IPS-20b (cell line): ENCODE results near the gene RFX8.
A peak's percentile ranks its signal among the peaks of the same experiment; 100 is the strongest.

Experiments
- H3K27ac ChIP-seq: one replicate; pipeline ENCODE4 v1.5.1; 2013; ENCODE audit warnings: low read length
- H3K27me3 ChIP-seq: 2 replicates; pipeline ENCODE4 v1.6.1; 2013; ENCODE audit warnings: mild to moderate bottlenecking, low read length, inconsistent platforms; ENCODE audit not compliant: insufficient read depth
- H3K36me3 ChIP-seq: 2 replicates; pipeline ENCODE4 v1.6.1; 2013; ENCODE audit warnings: low read depth, mild to moderate bottlenecking, inconsistent platforms, low read length, moderate library complexity; ENCODE audit not compliant: insufficient read depth
- H3K4me1 ChIP-seq: 2 replicates; pipeline ENCODE4 v1.6.1; 2013; ENCODE audit warnings: mild to moderate bottlenecking, control low read depth, inconsistent platforms, low read length, moderate library complexity; ENCODE audit not compliant: insufficient read depth
- H3K4me3 ChIP-seq: 2 replicates; pipeline ENCODE4 v1.5.1; 2013; ENCODE audit warnings: mild to moderate bottlenecking, low read length, inconsistent platforms
- H3K9ac ChIP-seq: 2 replicates; pipeline ENCODE4 v1.6.1; 2013; ENCODE audit warnings: low read depth, mild to moderate bottlenecking, inconsistent platforms, low read length, moderate library complexity
- H3K9me3 ChIP-seq: 2 replicates; pipeline ENCODE4 v1.6.1; 2013; ENCODE audit warnings: mild to moderate bottlenecking, low read depth, low read length, inconsistent platforms; ENCODE audit not compliant: insufficient read depth

The RFX8 gene

DNA sequence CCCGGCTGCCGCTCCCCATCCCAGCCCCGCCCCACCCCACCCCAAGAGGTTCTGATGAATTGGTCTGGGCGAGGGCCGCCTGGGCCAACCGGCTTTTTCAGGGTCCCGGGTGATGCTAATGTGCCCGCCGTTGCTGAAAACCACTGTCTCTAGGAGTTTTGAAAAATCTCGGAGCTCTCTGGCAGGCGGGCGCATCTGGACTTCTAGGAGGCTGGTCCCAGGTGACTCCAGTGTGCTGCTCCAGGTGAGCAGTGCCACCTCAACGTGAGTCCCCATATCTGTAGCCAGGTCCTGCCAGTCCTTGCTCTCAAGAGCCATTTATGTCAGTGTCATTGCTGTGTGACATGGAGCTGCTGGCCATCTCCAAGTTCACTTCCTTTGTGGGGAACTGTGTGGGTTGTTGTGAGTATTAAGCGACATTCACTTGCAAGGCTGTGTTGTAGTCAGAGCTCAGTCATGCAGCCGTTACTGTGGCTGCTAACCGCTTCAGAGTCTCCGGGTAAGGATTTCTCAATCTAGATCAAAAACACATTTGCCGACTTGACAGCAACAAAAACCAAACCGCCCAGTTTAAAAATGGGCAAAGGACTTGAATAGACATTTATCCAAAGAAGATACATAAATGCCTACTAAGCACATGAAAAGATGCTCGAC lies at the start of gene RFX8:
RFX8 (minus strand) TSS at position 382 of the 654 bp plus-strand sequence. CDS start 8,264 bp downstream, outside the sequence.
- Histone ChIP-seq H3K36me3 (no peaks in the 10 kb centered on the region), H3K27me3 (peaks cover 33% of the 10 kb centered on the region), H3K9ac (peak within 1 kb of the TSS; percentile 69; the same call in 1 of the 2 replicates), H3K27ac (no peak within 1 kb of the TSS), H3K4me3 (peak within 1 kb of the TSS; percentile 51), H3K4me1 (peaks cover 25% of the 10 kb centered on the region; the same call in 1 of the 2 replicates), H3K9me3 (no peaks in the 10 kb centered on the region)

GRCh38 chr2:101521487-101521886 lies 46.6 kb upstream of the RFX8 start:
- H3K9ac ChIP-seq, result no peak overlapping the region
- no peak overlapping the region for H3K27ac ChIP-seq

GRCh38 chr2:101520246-101520645 lies 45.3 kb upstream of the RFX8 start:
- H3K9ac ChIP-seq, result no peak overlapping the region
- H3K4me1 ChIP-seq, result peaks cover 23% of the 10 kb centered on the region
- H3K9me3 ChIP-seq, result peaks cover 7% of the 10 kb centered on the region; the same call in 1 of the 2 replicates
- H3K27ac ChIP-seq, result no peak overlapping the region
- no peaks in the 10 kb centered on the region for H3K27me3 ChIP-seq
- H3K4me3 ChIP-seq, result no peak overlapping the region
- no peaks in the 10 kb centered on the region for H3K36me3 ChIP-seq

More at GRCh38 chr2:101521487-101521886, 46.6 kb upstream of the RFX8 start:
- Histone ChIP-seq H3K27me3 (no peaks in the 10 kb centered on the region), H3K36me3 (no peaks in the 10 kb centered on the region), H3K9me3 (peaks cover 5% of the 10 kb centered on the region; the same call in 1 of the 2 replicates), H3K4me3 (no peak overlapping the region), H3K4me1 (peaks cover 23% of the 10 kb centered on the region)

- Histone ChIP-seq H3K4me1 (peaks cover 23% of the 10 kb centered on the region), H3K9me3 (peaks cover 7% of the 10 kb centered on the region; the same call in 1 of the 2 replicates), H3K36me3 (no peaks in the 10 kb centered on the region), H3K27me3 (no peaks in the 10 kb centered on the region), H3K27ac (no peak overlapping the region), H3K9ac (no peak overlapping the region), H3K4me3 (no peak overlapping the region)
These were observed 43.9 kb upstream of the RFX8 start for GRCh38 chr2:101518578-101519492.

DNA sequence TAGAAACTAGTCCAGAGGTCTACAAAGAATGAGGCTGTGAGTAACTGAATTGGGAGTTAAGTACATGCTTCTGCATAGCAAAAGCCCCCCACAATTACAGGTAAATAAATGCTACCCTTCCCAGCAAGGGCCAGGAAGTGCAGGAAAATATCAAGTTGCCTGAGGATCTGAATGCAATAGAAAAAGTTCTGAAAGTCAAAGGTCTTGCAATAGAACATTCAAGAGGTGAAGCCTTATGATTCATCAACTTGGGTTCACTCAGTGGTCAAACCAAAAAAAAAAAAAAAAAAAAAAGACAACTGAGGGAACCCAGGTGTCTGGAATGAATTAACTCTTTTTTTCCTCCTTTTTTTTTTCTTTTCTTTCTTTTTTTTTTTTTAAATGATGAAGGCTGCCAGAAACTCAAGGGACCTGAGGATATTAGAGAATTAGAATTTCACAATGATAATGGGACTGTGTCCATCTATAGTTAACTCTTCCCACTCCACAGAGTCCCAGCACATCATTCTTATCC lies 42.9 kb upstream of the RFX8 start:
- peaks cover 7% of the 10 kb centered on the region; the same call in 1 of the 2 replicates for H3K9me3 ChIP-seq
- peaks cover 23% of the 10 kb centered on the region for H3K4me1 ChIP-seq
- peak overlapping the region; percentile 39 for H3K27ac ChIP-seq
- no peaks in the 10 kb centered on the region for H3K27me3 ChIP-seq
- H3K9ac ChIP-seq, result no peak overlapping the region
- peak overlapping the region; percentile 33; the same call in 1 of the 2 replicates for H3K4me3 ChIP-seq
- no peaks in the 10 kb centered on the region for H3K36me3 ChIP-seq

GRCh38 chr2:101516823-101517690 lies 42.1 kb upstream of the RFX8 start:
- H3K9me3 ChIP-seq, result peaks cover 7% of the 10 kb centered on the region; the same call in 1 of the 2 replicates
- H3K27ac ChIP-seq, result peak overlapping the region; percentile 39
- peaks cover 23% of the 10 kb centered on the region for H3K4me1 ChIP-seq
- H3K27me3 ChIP-seq, result no peaks in the 10 kb centered on the region
- H3K36me3 ChIP-seq, result no peaks in the 10 kb centered on the region
- H3K9ac ChIP-seq, result no peak overlapping the region
- H3K4me3 ChIP-seq, result peak overlapping the region; percentile 33; the same call in 1 of the 2 replicates

DNA sequence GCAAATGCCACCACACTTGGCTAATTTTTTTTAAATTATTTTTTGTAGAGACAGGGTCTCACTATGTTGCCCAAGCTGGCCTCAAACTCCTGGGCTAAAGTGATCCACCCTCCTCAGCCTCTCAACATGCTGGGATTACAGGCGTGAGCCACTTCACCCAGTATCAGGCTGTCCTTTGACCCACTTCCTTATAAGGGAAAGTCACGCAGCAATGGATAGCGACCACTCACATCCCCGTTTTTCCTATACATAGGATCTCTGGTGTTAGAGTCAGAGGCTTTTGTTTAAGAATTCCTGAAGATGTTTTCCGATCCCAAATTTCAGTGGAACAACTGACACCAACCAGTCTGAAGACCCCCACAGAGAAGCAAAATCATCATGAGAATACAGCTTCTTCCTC lies 41.4 kb upstream of the RFX8 start:
- Histone ChIP-seq H3K4me1 (peaks cover 23% of the 10 kb centered on the region), H3K9ac (no peak overlapping the region), H3K9me3 (peaks cover 7% of the 10 kb centered on the region; the same call in 1 of the 2 replicates), H3K4me3 (no peak overlapping the region), H3K27me3 (no peaks in the 10 kb centered on the region), H3K36me3 (no peaks in the 10 kb centered on the region), H3K27ac (no peak overlapping the region)

DNA sequence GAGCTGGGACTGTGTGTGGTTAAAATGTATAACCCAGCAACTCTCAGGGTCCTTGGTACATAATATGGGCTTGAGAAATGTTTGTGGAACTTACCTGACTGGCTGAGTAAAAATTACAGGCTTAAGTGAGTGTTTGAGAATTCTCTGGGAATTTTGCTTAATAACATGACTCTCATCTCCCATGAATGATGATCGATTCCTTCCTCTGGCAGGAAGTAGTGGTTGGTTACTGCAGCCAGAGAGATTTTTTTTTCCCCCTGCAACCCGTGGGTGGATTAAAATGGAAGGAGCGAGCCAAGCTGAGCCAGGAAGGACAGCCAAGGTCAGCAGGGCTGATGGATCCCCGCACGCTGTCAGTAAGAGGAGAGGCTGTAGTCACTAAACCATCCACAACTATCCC lies 40.6 kb upstream of the RFX8 start:
- peaks cover 23% of the 10 kb centered on the region for H3K4me1 ChIP-seq
- H3K9me3 ChIP-seq, result peaks cover 7% of the 10 kb centered on the region; the same call in 1 of the 2 replicates
- no peak overlapping the region for H3K9ac ChIP-seq
- no peak overlapping the region for H3K27ac ChIP-seq
- no peak overlapping the region for H3K4me3 ChIP-seq
- H3K27me3 ChIP-seq, result no peaks in the 10 kb centered on the region
- no peaks in the 10 kb centered on the region for H3K36me3 ChIP-seq

GRCh38 chr2:101512993-101513392 lies 38.1 kb upstream of the RFX8 start:
- no peak overlapping the region for H3K27ac ChIP-seq
- no peak overlapping the region for H3K9ac ChIP-seq
- H3K9me3 ChIP-seq, result peaks cover 7% of the 10 kb centered on the region; the same call in 1 of the 2 replicates
- H3K4me1 ChIP-seq, result peaks cover 10% of the 10 kb centered on the region; the same call in 1 of the 2 replicates
- H3K4me3 ChIP-seq, result no peak overlapping the region
- H3K27me3 ChIP-seq, result no peaks in the 10 kb centered on the region
- no peaks in the 10 kb centered on the region for H3K36me3 ChIP-seq

DNA sequence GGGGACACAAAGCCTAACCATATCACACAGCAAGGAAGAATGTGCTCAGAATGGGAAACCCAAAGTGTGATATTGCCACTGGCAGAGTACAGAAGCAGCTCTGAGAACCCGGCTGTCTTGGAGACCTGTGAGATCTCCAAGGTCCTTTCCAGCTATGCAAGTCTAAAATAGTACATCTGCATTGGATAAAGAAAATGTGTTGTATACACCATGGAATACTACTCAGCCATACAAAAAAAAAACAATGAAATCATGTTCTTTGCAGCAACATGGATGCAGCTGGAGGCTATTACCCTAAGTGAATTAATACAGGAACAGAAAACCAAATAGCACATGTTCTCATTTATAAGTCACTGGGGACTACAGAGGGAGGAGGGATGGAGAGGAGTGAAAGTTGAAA lies 36.5 kb upstream of the RFX8 start:
- no peaks in the 10 kb centered on the region for H3K36me3 ChIP-seq
- H3K4me3 ChIP-seq, result no peak overlapping the region
- no peak overlapping the region for H3K9ac ChIP-seq
- H3K27ac ChIP-seq, result no peak overlapping the region
- peaks cover 2% of the 10 kb centered on the region; the same call in 1 of the 2 replicates for H3K9me3 ChIP-seq
- no peaks in the 10 kb centered on the region for H3K27me3 ChIP-seq
- H3K4me1 ChIP-seq, result no peaks in the 10 kb centered on the region
